Liver (tissue), 9 donors: ENCODE measurements around the gene MUCL3. TPM values are rescaled to one million over a fixed set of nuclear protein-coding genes. Genes with fewer than 3 reads are reported as not detected.
A peak's percentile ranks its signal among the peaks of the same experiment; 100 is the strongest.

Experiments
- DNase-seq: peaks from one replicate; pipeline ENCODE4 v3.0.0-alpha.2; 2017; ENCODE audit warnings: low spot score
- H3K27ac ChIP-seq, 2 donors: one replicate each; pipeline ENCODE4 v1.7.0; 2013; ENCODE audit warnings: inconsistent platforms in 2 of 2, low read length in 2 of 2, control low read depth in 1 of 2, low read depth in 1 of 2, mild to moderate bottlenecking in 1 of 2
- H3K27me3 ChIP-seq, 4 donors: one replicate each; pipeline versions ENCODE4 v1.6.1 to v1.7.0; 2013; ENCODE audit warnings: low read length in 3 of 4, inconsistent platforms in 1 of 4, mild to moderate bottlenecking in 1 of 4, moderate library complexity in 1 of 4; ENCODE audit not compliant: control insufficient read depth in 4 of 4, insufficient read depth in 4 of 4
- H3K36me3 ChIP-seq, 4 donors: one replicate each; pipeline versions ENCODE4 v1.6.1 to v1.7.0; 2013; ENCODE audit warnings: low read length in 3 of 4, mild to moderate bottlenecking in 3 of 4, low read depth in 1 of 4, moderate library complexity in 1 of 4; ENCODE audit not compliant: control insufficient read depth in 4 of 4, insufficient read depth in 3 of 4
- H3K4me1 ChIP-seq, 4 donors: one replicate each; pipeline versions ENCODE4 v1.6.1 to v1.7.0; 2013; ENCODE audit warnings: low read length in 3 of 4, mild to moderate bottlenecking in 3 of 4, moderate library complexity in 1 of 4; ENCODE audit not compliant: control insufficient read depth in 4 of 4, insufficient read depth in 4 of 4
- H3K4me3 ChIP-seq, 3 donors: one replicate each; pipeline versions ENCODE4 v1.6.1 to v1.7.0; 2013; ENCODE audit warnings: low read length in 3 of 3, control low read depth in 1 of 3, low read depth in 1 of 3, mild to moderate bottlenecking in 1 of 3
- H3K9ac ChIP-seq, 2 donors: one replicate each; pipeline ENCODE4 v1.7.0; 2013; ENCODE audit warnings: low read length in 2 of 2, mild to moderate bottlenecking in 2 of 2, moderate library complexity in 2 of 2, control low read depth in 1 of 2, low read depth in 1 of 2
- H3K9me3 ChIP-seq, 4 donors: one replicate each; pipeline versions ENCODE4 v1.6.1 to v1.7.0; 2013; ENCODE audit warnings: low read length in 3 of 4; ENCODE audit not compliant: control insufficient read depth in 4 of 4
- ATF3 ChIP-seq: IDR thresholded peaks from 2 replicates; pipeline ENCODE4 v1.6.1; 2016; ENCODE audit warnings: antibody characterized with exemption
- CTCF ChIP-seq: fragments of 150-350 bp; IDR thresholded peaks from 2 replicates; pipeline ENCODE4 v1.5.1; 2017; ENCODE audit warnings: improper control_type of control experiment, low read depth, low read length; ENCODE audit not compliant: missing input control
- EGR1 ChIP-seq, 2 donors: IDR thresholded peaks; 2 replicates each; pipeline ENCODE4 v1.6.1; 2016 to 2018; ENCODE audit warnings: antibody characterized with exemption in 2 of 2, low read depth in 2 of 2
- FOXA1 ChIP-seq: IDR thresholded peaks from 2 replicates; pipeline ENCODE4 v1.6.1; 2016; ENCODE audit warnings: antibody characterized with exemption
- FOXA2 ChIP-seq: IDR thresholded peaks from 2 replicates; pipeline ENCODE4 v1.6.1; 2016; ENCODE audit warnings: antibody characterized with exemption
- GABPA ChIP-seq, 2 donors: IDR thresholded peaks in 1 of 2; conservative IDR thresholded peaks in 1 of 2; 2 replicates each; pipeline ENCODE4 v1.6.1; 2016; ENCODE audit warnings: antibody characterized with exemption in 2 of 2, mild to moderate bottlenecking in 1 of 2, moderate library complexity in 1 of 2
- HNF4A ChIP-seq, 2 donors: conservative IDR thresholded peaks; 2 replicates each; pipeline ENCODE4 v1.6.1; 2016; ENCODE audit warnings: antibody characterized with exemption in 2 of 2, mild to moderate bottlenecking in 2 of 2
- HNF4G ChIP-seq: IDR thresholded peaks from 2 replicates; pipeline ENCODE4 v1.6.1; 2016; ENCODE audit warnings: antibody characterized with exemption
- JUND ChIP-seq, 2 donors: IDR thresholded peaks; 2 replicates each; pipeline ENCODE4 v1.6.1; 2016; ENCODE audit warnings: antibody characterized with exemption in 2 of 2
- MAX ChIP-seq: IDR thresholded peaks from 2 replicates; pipeline ENCODE4 v1.6.1; 2016; ENCODE audit warnings: antibody characterized with exemption
- NR2F2 ChIP-seq: IDR thresholded peaks from 2 replicates; pipeline ENCODE4 v1.6.1; 2016; ENCODE audit warnings: antibody characterized with exemption
- RAD21 ChIP-seq, 2 donors: IDR thresholded peaks; 2 replicates each; pipeline ENCODE4 v1.6.1; 2016; ENCODE audit warnings: antibody characterized with exemption in 2 of 2, mild to moderate bottlenecking in 2 of 2
- REST ChIP-seq: IDR thresholded peaks from 2 replicates; pipeline ENCODE4 v1.6.1; 2016; ENCODE audit warnings: antibody characterized with exemption, mild to moderate bottlenecking
- RXRA ChIP-seq, 2 donors: IDR thresholded peaks; 2 replicates each; pipeline ENCODE4 v1.6.1; 2017 to 2018; ENCODE audit warnings: antibody characterized with exemption in 2 of 2, mild to moderate bottlenecking in 1 of 2
- SP1 ChIP-seq: IDR thresholded peaks from 2 replicates; pipeline ENCODE4 v1.6.1; 2018; ENCODE audit warnings: antibody characterized with exemption, mild to moderate bottlenecking
- TAF1 ChIP-seq: conservative IDR thresholded peaks from 2 replicates; pipeline ENCODE4 v1.6.1; 2016; ENCODE audit warnings: antibody characterized with exemption, mild to moderate bottlenecking
- YY1 ChIP-seq: IDR thresholded peaks from 2 replicates; pipeline ENCODE4 v1.6.1; 2016; ENCODE audit warnings: antibody characterized with exemption, mild to moderate bottlenecking
- ZBTB33 ChIP-seq: IDR thresholded peaks from 2 replicates; pipeline ENCODE4 v1.6.1; 2016; ENCODE audit warnings: antibody characterized with exemption
- WGBS: extraction: QIAGEN DNeasy Blood & Tissue Kit; methylation state at CpG from one replicate; pipeline ENCODE4 v1.1.7; 2013; 5-methylcytosine and 5-hydroxymethylcytosine counted together
- polyA plus RNA-seq, 2 donors: library from polyadenylated mRNA; stranded (reverse) in 1 of 2; unstranded in 1 of 2; fragments of 200-250 nt in 1 of 2; fragments of >200 nt in 1 of 2; fragmentation: Nextera tagmentation in 1 of 2; extraction: Ambion mirVana in 1 of 2; gene quantifications; one replicate each; pipeline versions ENCODE4 v1.2.1 to v1.2.3, GENCODE V29; 2013 to 2015
- total RNA-seq, 2 donors: library from RNA; depleted of rRNA; stranded (reverse); fragments of >200 nt; gene quantifications; one replicate each; pipeline ENCODE4 v1.2.3, GENCODE V29; 2014
- donor health status: healthy.
- donor health status: healthy.
- donor health status: healthy.
- donor health status: healthy.
- donor health status: healthy.

Gene MUCL3
- total and polyA plus RNA-seq, 4 donors, result under 0.01 TPM; not detected in 3

GRCh38 chr6:30913721-30914075 is 27.1 kb upstream of the MUCL3 start:
- no peaks in the 10 kb centered on the region for H3K9me3 ChIP-seq
- no peak for DNase-seq
- H3K27me3 ChIP-seq, result no peaks in the 10 kb centered on the region
- H3K36me3 ChIP-seq, result peaks cover 3 to 24% (median 13%) of the 10 kb centered on the region in 4 donors
- peak overlapping the region in 1 of 3 donors; percentile 63 for H3K4me3 ChIP-seq
- peak; percentile 32 for TF ChIP-seq YY1
- peak; percentile 54 to 69 for TF ChIP-seq RXRA (IDR thresholded peaks at IDR 0.05)
- TF ChIP-seq HNF4G, result no peak
- no peak for TF ChIP-seq SP1
- 5% methylated on average over 31 of the region's 31 CpGs for WGBS
- peak overlapping the region; percentile 12 to 32 for H3K9ac ChIP-seq
- H3K4me1 ChIP-seq, result peaks cover 2 to 48% (median 33%) of the 10 kb centered on the region in 4 donors
- H3K27ac ChIP-seq, result peak overlapping the region; percentile 91

- Histone ChIP-seq H3K4me1 (peaks cover 0 to 43% (median 27%) of the 10 kb centered on the region in 4 donors), H3K27me3 (no peaks in the 10 kb centered on the region), H3K4me3 (peak within 1 kb of the TSS; percentile 63 to 75 (median 75)), H3K9ac (peak within 1 kb of the TSS; percentile 83 to 85), H3K27ac (peak within 1 kb of the TSS; percentile 91), H3K36me3 (peaks cover 3 to 26% (median 14%) of the 10 kb centered on the region in 4 donors), H3K9me3 (no peaks in the 10 kb centered on the region)
- under 1% methylated on average over 52 of the region's 52 CpGs for WGBS
- no peak for TF ChIP-seq EGR1 (IDR thresholded peaks at IDR 0.05; ENCODE audit: low read depth in 2 of 2)
- TF ChIP-seq REST, result peak; percentile 79
- no peak for TF ChIP-seq YY1
- TF ChIP-seq SP1, result peak; percentile 88
- TF ChIP-seq TAF1, result peak; percentile 12
- peak in 1 of 2 donors; percentile 11 for TF ChIP-seq GABPA (IDR thresholded peaks at IDR 0.05 in 1 of 2, conservative IDR thresholded peaks at IDR 0.05 in 1 of 2)
- TF ChIP-seq FOXA2, result no peak
- TF ChIP-seq FOXA1, result no peak
- peak; percentile 80 to 95 for TF ChIP-seq HNF4A (conservative IDR thresholded peaks at IDR 0.05)
- TF ChIP-seq ZBTB33, result no peak
- TF ChIP-seq RXRA (IDR thresholded peaks at IDR 0.05), result peak in 1 of 2 donors; percentile 9
- TF ChIP-seq NR2F2, result no peak
- TF ChIP-seq HNF4G, result peak; percentile 82
- no peak for TF ChIP-seq MAX
- no peak for TF ChIP-seq JUND (IDR thresholded peaks at IDR 0.05)
- no peak for TF ChIP-seq ATF3
- TF ChIP-seq RAD21 (IDR thresholded peaks at IDR 0.05), result peak; percentile 67 to 68
- TF ChIP-seq CTCF, result peak; percentile 43
- DNase-seq, result peak; percentile 94
Observed at GRCh38 chr6:30914076-30914853, 26.5 kb upstream of the MUCL3 start, which contains the start of gene VARS2. TSS of gene VARS2 (plus strand) at chr6:30914238. CDS start at chr6:30914837, 599 bp downstream.
